ENCODE measurements around the gene UNC13B. TPM values are rescaled to one million over a fixed set of nuclear protein-coding genes. Genes with fewer than 3 reads are reported as not detected.
"Not testable (repeated sequence)": the region's sequence is repeated elsewhere in the genome, so short reads cannot be mapped to it uniquely, and the experiment has no call there.

UNC13B gene
- total and polyA plus RNA-seq, 7 donors = 7.0 to 12.9 (median 10.5) TPM

DNA sequence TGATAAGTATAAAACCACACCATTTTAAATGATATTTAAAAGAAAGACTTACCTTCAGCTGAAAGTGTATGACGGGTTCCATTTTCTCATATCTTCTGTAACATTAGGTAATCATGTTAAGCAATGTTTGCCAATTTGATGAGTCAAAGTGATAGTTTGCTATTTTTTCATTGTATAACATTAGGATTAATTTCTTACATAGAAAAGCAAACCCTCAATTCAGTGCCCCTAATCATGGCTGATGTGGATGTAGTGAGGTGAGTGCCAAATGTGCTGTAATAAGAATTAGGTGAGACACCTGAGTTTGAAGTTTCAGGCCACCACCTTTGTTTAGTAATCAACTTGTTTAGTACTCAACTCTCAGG is 68.0 kb downstream of the UNC13B start:
- TF ChIP-seq, protein P1, sequence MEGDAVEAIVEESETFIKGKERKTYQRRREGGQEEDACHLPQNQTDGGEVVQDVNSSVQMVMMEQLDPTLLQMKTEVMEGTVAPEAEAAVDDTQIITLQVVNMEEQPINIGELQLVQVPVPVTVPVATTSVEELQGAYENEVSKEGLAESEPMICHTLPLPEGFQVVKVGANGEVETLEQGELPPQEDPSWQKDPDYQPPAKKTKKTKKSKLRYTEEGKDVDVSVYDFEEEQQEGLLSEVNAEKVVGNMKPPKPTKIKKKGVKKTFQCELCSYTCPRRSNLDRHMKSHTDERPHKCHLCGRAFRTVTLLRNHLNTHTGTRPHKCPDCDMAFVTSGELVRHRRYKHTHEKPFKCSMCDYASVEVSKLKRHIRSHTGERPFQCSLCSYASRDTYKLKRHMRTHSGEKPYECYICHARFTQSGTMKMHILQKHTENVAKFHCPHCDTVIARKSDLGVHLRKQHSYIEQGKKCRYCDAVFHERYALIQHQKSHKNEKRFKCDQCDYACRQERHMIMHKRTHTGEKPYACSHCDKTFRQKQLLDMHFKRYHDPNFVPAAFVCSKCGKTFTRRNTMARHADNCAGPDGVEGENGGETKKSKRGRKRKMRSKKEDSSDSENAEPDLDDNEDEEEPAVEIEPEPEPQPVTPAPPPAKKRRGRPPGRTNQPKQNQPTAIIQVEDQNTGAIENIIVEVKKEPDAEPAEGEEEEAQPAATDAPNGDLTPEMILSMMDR (IDR thresholded peaks at IDR 0.05) = no peak
- no peaks in the 10 kb centered on the region for H3K27me3 ChIP-seq (ENCODE audit: insufficient read depth in 3 of 3, low read length in 2 of 3)
- H3K36me3 ChIP-seq (ENCODE audit: insufficient read depth in 1 of 2, low read depth in 1 of 2) = no peaks in the 10 kb centered on the region
- no peak for DNase-seq
- intact Hi-C loops (cut with DNase I) = loop anchor here (5.0 to 10.0 kb wide), 2 partner anchors 62 to 65 kb away; no protein-coding TSS in a partner anchor
- H3K4me1 ChIP-seq = peaks cover 62% of the 10 kb centered on the region
- peak overlapping the region; percentile 84 for H3K27ac ChIP-seq
- peaks cover under 1% of the 10 kb centered on the region for H3K9me3 ChIP-seq
- 70 to 92% (median 80%) methylated on average over 1 of the region's 1 CpG for WGBS, 3 donors
- no peak overlapping the region for H3K4me3 ChIP-seq
- ATAC-seq = no peak

GRCh38 chr9:35232867-35233544 is 71.2 kb downstream of the UNC13B start:
- no peak overlapping the region for H3K4me3 ChIP-seq
- no peaks in the 10 kb centered on the region for H3K27me3 ChIP-seq (ENCODE audit: insufficient read depth in 3 of 3, low read length in 2 of 3)
- intact Hi-C loops (cut with DNase I) = loop anchor here in 1 of 2 donors (2.0 to 10.0 kb wide), 2 partner anchors 62 to 70 kb away; partner anchors contain the start of gene UNC13B
- TF ChIP-seq, protein P1 (IDR thresholded peaks at IDR 0.05) = no peak
- ATAC-seq = peak; percentile 73 to 95 (median 90)
- no peaks in the 10 kb centered on the region for H3K9me3 ChIP-seq
- peaks cover 5 to 15% of the 10 kb centered on the region in 2 donors for H3K36me3 ChIP-seq (ENCODE audit: insufficient read depth in 1 of 2, low read depth in 1 of 2)
- H3K27ac ChIP-seq = peak overlapping the region; percentile 84
- DNase-seq = no peak
- peaks cover 56% of the 10 kb centered on the region for H3K4me1 ChIP-seq
- 19 to 30% (median 20%) methylated on average over 3 of the region's 3 CpGs for WGBS, 3 donors

DNA sequence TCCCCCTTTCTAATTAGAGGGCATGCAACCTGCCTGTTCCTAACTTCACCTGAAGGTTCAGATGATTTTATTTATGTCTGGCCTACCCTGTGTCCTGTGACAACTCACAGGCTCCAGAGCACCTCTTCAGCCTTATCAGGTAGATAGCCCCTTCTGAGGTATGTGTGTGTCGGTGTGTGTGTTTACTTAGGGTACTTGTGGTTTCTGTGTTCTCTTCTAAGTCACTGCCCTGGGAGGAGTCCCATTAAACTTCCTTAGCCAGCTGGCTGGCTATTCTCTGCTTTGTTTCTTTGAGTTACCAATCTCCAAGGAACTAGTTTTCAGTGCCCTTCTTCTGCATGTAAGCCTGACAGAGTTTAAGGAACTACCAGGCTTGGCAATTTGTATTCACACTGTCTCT is 74.9 kb downstream of the UNC13B start:
- no peak for ATAC-seq
- Histone ChIP-seq H3K27me3 (ENCODE audit: insufficient read depth in 3 of 3, low read length in 2 of 3) (no peaks in the 10 kb centered on the region), H3K9me3 (no peaks in the 10 kb centered on the region), H3K36me3 (ENCODE audit: insufficient read depth in 1 of 2, low read depth in 1 of 2) (peaks cover 5 to 15% of the 10 kb centered on the region in 2 donors), H3K27ac (no peak overlapping the region), H3K4me1 (peaks cover 23% of the 10 kb centered on the region), H3K4me3 (no peak overlapping the region)
- intact Hi-C loops (cut with DNase I) = loop anchor here in 1 of 2 donors (10.0 kb wide), 1 partner anchor 58 kb away; no protein-coding TSS in a partner anchor
- TF ChIP-seq, protein P1 (IDR thresholded peaks at IDR 0.05) = no peak
- no peak for DNase-seq
- WGBS, 3 donors = 60 to 92% (median 83%) methylated on average over 1 of the region's 1 CpG

- Histone ChIP-seq H3K9me3 (no peaks in the 10 kb centered on the region), H3K36me3 (ENCODE audit: insufficient read depth in 1 of 2, low read depth in 1 of 2) (peaks cover 5 to 15% of the 10 kb centered on the region in 2 donors), H3K4me1 (peaks cover 21% of the 10 kb centered on the region), H3K27ac (no peak overlapping the region), H3K27me3 (ENCODE audit: insufficient read depth in 3 of 3, low read length in 2 of 3) (no peaks in the 10 kb centered on the region), H3K4me3 (no peak overlapping the region)
- TF ChIP-seq, protein P1 (IDR thresholded peaks at IDR 0.05) = no peak
- DNase-seq = no peak
- ATAC-seq = no peak
- 65 to 69% (median 67%) methylated on average over 1 of the region's 1 CpG for WGBS, 3 donors
- intact Hi-C loops (cut with DNase I) = loop anchor here in 1 of 2 donors (10.0 kb wide), 1 partner anchor 57 kb away; no protein-coding TSS in a partner anchor
Observed at GRCh38 chr9:35237311-35237710, 75.5 kb downstream of the UNC13B start.

DNA sequence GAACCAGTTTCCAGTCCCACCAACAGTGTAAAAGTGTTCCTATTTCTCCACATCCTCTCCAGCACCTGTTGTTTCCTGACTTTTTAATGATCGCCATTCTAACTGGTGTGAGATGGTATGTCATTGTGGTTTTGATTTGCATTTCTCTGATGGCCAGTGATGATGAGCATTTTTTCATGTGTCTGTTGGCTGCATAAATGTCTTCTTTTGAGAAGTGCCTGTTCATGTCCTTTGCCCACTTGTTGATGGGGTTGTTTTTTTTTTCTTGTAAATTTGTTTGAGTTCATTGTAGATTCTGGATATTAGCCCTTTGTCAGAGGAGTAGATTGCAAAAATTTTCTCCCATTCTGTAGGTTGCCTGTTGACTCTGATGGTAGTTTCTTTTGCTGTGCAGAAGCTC is 84.1 kb downstream of the UNC13B start:
- H3K36me3 ChIP-seq (ENCODE audit: insufficient read depth in 1 of 2, low read depth in 1 of 2) = peaks cover 0 to 23% of the 10 kb centered on the region in 2 donors
- H3K27ac ChIP-seq; H3K4me1 ChIP-seq; ATAC-seq; H3K9me3 ChIP-seq; intact Hi-C loops (cut with DNase I); H3K27me3 ChIP-seq (ENCODE audit: insufficient read depth in 3 of 3, low read length in 2 of 3); DNase-seq; H3K4me3 ChIP-seq: not testable (repeated sequence)
- WGBS, 3 donors = no CpG with 5 or more reads among the region's 1 CpG

Data from psoas muscle (tissue), 8 donors.